ENCODE data around the gene IL32. TPM values are rescaled to one million over a fixed set of nuclear protein-coding genes. Genes with fewer than 3 reads are reported as not detected.

IL32 gene
- polyA plus RNA-seq, 2 of the 4 experiments (the other 2 are of a cell fraction): 8.9 to 20.2 TPM

GRCh38 chr16:3087243-3088235 is 22.1 kb downstream of the IL32 start:
- no peak overlapping the region for H3K27ac ChIP-seq
- ATAC-seq: peak; percentile 64 to 75
- TF ChIP-seq RAD21 (conservative IDR thresholded peaks at IDR 0.05 in 1 of 2, IDR thresholded peaks at IDR 0.05 in 1 of 2) (0 out of 5 replicates have a peak, but pooled peaks of 1 of the 2 experiments have one; percentile 6), E2F6 (IDR thresholded peaks at IDR 0.05; ENCODE audit: borderline replicate concordance, low read depth) (no peak), SMC3 (IDR thresholded peaks at IDR 0.05) (0 out of 3 replicates have a peak, but pooled peaks have one; percentile 9), CTCF (IDR thresholded peaks at IDR 0.05) (peak; percentile 14; the same call in 1 of the 3 replicates), REST (IDR thresholded peaks at IDR 0.05) (0 out of 2 replicates have a peak, but pooled peaks have one; percentile 25)
- no peaks in the 10 kb centered on the region for H3K9me3 ChIP-seq
- peak in 1 of 2 experiments; percentile 26 for DNase-seq (ENCODE audit: low read depth in 1 of 2, low spot score in 1 of 2)
- ChIA-PET POLR2A (interaction anchor here (0.6 kb wide), 1 partner anchor 20 kb away, joined by 5 read pairs; no protein-coding TSS in a partner anchor), CTCF (interaction anchor here (0.6 to 4.1 kb wide), 11 partner anchors 7 to 92 kb away, joined by 3 to 29 read pairs (median 4); no protein-coding TSS in a partner anchor)
- no peak overlapping the region for H3K4me3 ChIP-seq
- no peaks in the 10 kb centered on the region for H3K4me1 ChIP-seq
- H3K4me2 ChIP-seq: no peak overlapping the region
- no peak for FAIRE-seq
- WGBS (ENCODE audit: missing lambda C conversion rate): 79% methylated on average over 16 of the region's 18 CpGs

GRCh38 chr16:3088450-3088849 is 23.0 kb downstream of the IL32 start:
- 50% methylated on average over 7 of the region's 7 CpGs for WGBS (ENCODE audit: missing lambda C conversion rate)
- H3K4me1 ChIP-seq: no peaks in the 10 kb centered on the region
- no peak overlapping the region for H3K27ac ChIP-seq
- no peak for TF ChIP-seq PBX3 (IDR thresholded peaks at IDR 0.05)
- TF ChIP-seq ZNF302 (CRISPR knock-in tag; IDR thresholded peaks at IDR 0.05): no peak
- no peak for TF ChIP-seq E2F6 (IDR thresholded peaks at IDR 0.05; ENCODE audit: borderline replicate concordance, low read depth)
- ChIA-PET POLR2A (no interaction called here), CTCF (interaction anchor here (0.7 to 4.1 kb wide), 9 partner anchors 8 to 56 kb away, joined by 3 to 29 read pairs (median 5); partner anchors contain the start of gene IL32)
- H3K9me3 ChIP-seq: no peaks in the 10 kb centered on the region
- DNase-seq (ENCODE audit: low read depth in 1 of 2, low spot score in 1 of 2): no peak
- no peak overlapping the region for H3K4me2 ChIP-seq
- H3K4me3 ChIP-seq: no peak overlapping the region
- no peak for ATAC-seq
- FAIRE-seq: no peak

Measured in A549 (cell line).